GM19438 (cell line): ENCODE measurements around the gene AGPS.
"Not testable (repeated sequence)": the region's sequence is repeated elsewhere in the genome, so short reads cannot be mapped to it uniquely, and the experiment has no call there.

Source experiments
- ATAC-seq: cut with Tn5 transposase; IDR thresholded peaks from one replicate; pipeline ENCODE4 v1.9.1; 2021; ENCODE audit warnings: low read depth; ENCODE audit not compliant: unreplicated experiment

The AGPS gene

GRCh38 chr2:177547772-177548171 lies 155.2 kb downstream of the AGPS start:
- no peak for ATAC-seq

GRCh38 chr2:177548636-177549035 lies 156.1 kb downstream of the AGPS start:
- no peak for ATAC-seq

- no peak for ATAC-seq
These were observed 156.6 kb downstream of the AGPS start for GRCh38 chr2:177549171-177549570.

GRCh38 chr2:177550264-177551200 lies 158.0 kb downstream of the AGPS start:
- no peak for ATAC-seq

GRCh38 chr2:177551360-177551759 lies 158.8 kb downstream of the AGPS start:
- ATAC-seq = not testable (repeated sequence)

GRCh38 chr2:177551989-177552421 lies 159.4 kb downstream of the AGPS start:
- no peak for ATAC-seq

- peak; percentile 93 for ATAC-seq
These were observed 160.0 kb downstream of the AGPS start for GRCh38 chr2:177552422-177553175.

GRCh38 chr2:177553176-177553884 lies 160.8 kb downstream of the AGPS start:
- ATAC-seq = no peak

- ATAC-seq = no peak
These were observed 161.8 kb downstream of the AGPS start for GRCh38 chr2:177554365-177554764.

GRCh38 chr2:177556153-177556552 lies 163.6 kb downstream of the AGPS start:
- ATAC-seq = no peak

- ATAC-seq = no peak
These were observed 165.2 kb downstream of the AGPS start for GRCh38 chr2:177557794-177558193.

- no peak for ATAC-seq
These were observed 167.1 kb downstream of the AGPS start for GRCh38 chr2:177559638-177560037.

- no peak for ATAC-seq
These were observed 175.8 kb downstream of the AGPS start for GRCh38 chr2:177568390-177568789.

GRCh38 chr2:177568893-177569292 lies 176.3 kb downstream of the AGPS start:
- ATAC-seq = no peak

GRCh38 chr2:177572236-177572671 lies 179.7 kb downstream of the AGPS start:
- ATAC-seq = no peak

- ATAC-seq = no peak
These were observed 180.5 kb downstream of the AGPS start for GRCh38 chr2:177573120-177573519.

GRCh38 chr2:177574356-177574755 lies 181.8 kb downstream of the AGPS start:
- no peak for ATAC-seq

- no peak for ATAC-seq
These were observed 182.8 kb downstream of the AGPS start for GRCh38 chr2:177575358-177575757.

GRCh38 chr2:177577075-177577474 lies 184.5 kb downstream of the AGPS start:
- ATAC-seq = no peak

GRCh38 chr2:177578454-177578853 lies 185.9 kb downstream of the AGPS start:
- ATAC-seq = no peak

- ATAC-seq = no peak
These were observed 187.0 kb downstream of the AGPS start for GRCh38 chr2:177579486-177580036.
